Measurements from ENCODE around the gene PRG2. TPM values are rescaled to one million over a fixed set of nuclear protein-coding genes. Genes with fewer than 3 reads are reported as not detected.

Gene PRG2
- total RNA-seq, 2 experiments from 2014 or later: 1.1 TPM; not detected in 1

GRCh38 chr11:57397394-57397990 lies 7.0 kb upstream of the PRG2 start:
- no peaks in the 10 kb centered on the region for H3K9me2 ChIP-seq (ENCODE audit: insufficient read depth, low read length)
- intact Hi-C loops (cut with micrococcal nuclease; ENCODE audit: unreplicated experiment): no loop called here
- no peaks in the 10 kb centered on the region for H3K9me3 ChIP-seq (ENCODE audit: low read length)
- no peak for DNase-seq (ENCODE audit: low spot score)
- no peaks in the 10 kb centered on the region for H3K4me1 ChIP-seq (ENCODE audit: insufficient read depth, low read length, poor library complexity, severe bottlenecking)
- no peaks in the 10 kb centered on the region for H4K20me1 ChIP-seq (ENCODE audit: insufficient read depth, low read length)
- BruUV-seq (replicated peaks): no TSS peak
- no peak overlapping the region for H2AFZ ChIP-seq (ENCODE audit: low read length)
- H3K79me2 ChIP-seq (ENCODE audit: insufficient read depth, low read depth, low read length): no peaks in the 10 kb centered on the region
- CTCF ChIA-PET (ENCODE audit: unreplicated experiment): no interaction called here
- H3K4me3 ChIP-seq (ENCODE audit: low read depth, low read length, poor library complexity, severe bottlenecking): no peak overlapping the region
- TF ChIP-seq EZH2phosphoT487 (IDR thresholded peaks at IDR 0.05; ENCODE audit: borderline replicate concordance, low read depth, low read length) (no peak), CTCF (conservative IDR thresholded peaks at IDR 0.05; ENCODE audit: low read length) (no peak)
- H3K27ac ChIP-seq (ENCODE audit: low read depth, low read length, poor library complexity, severe bottlenecking): no peak overlapping the region
- no peak overlapping the region for H3K4me2 ChIP-seq (ENCODE audit: low read length)
- POLR2A ChIA-PET: no interaction called here
- no peaks in the 10 kb centered on the region for H3K36me3 ChIP-seq (ENCODE audit: insufficient read depth, low read length)

- Histone ChIP-seq H3K9me2 (ENCODE audit: insufficient read depth, low read length) (no peaks in the 10 kb centered on the region), H3K4me2 (ENCODE audit: low read length) (no peak overlapping the region), H3K27ac (ENCODE audit: low read depth, low read length, poor library complexity, severe bottlenecking) (no peak overlapping the region), H3K79me2 (ENCODE audit: insufficient read depth, low read depth, low read length) (no peaks in the 10 kb centered on the region), H3K9me3 (ENCODE audit: low read length) (no peaks in the 10 kb centered on the region), H3K36me3 (ENCODE audit: insufficient read depth, low read length) (no peaks in the 10 kb centered on the region), H3K4me3 (ENCODE audit: low read depth, low read length, poor library complexity, severe bottlenecking) (no peak overlapping the region), H2AFZ (ENCODE audit: low read length) (no peak overlapping the region), H4K20me1 (ENCODE audit: insufficient read depth, low read length) (no peaks in the 10 kb centered on the region), H3K4me1 (ENCODE audit: insufficient read depth, low read length, poor library complexity, severe bottlenecking) (no peaks in the 10 kb centered on the region)
- intact Hi-C loops (cut with micrococcal nuclease; ENCODE audit: unreplicated experiment): no loop called here
- TF ChIP-seq CTCF (conservative IDR thresholded peaks at IDR 0.05; ENCODE audit: low read length) (no peak), EZH2phosphoT487 (IDR thresholded peaks at IDR 0.05; ENCODE audit: borderline replicate concordance, low read depth, low read length) (no peak)
- BruUV-seq (replicated peaks): no TSS peak
- POLR2A ChIA-PET: no interaction called here
- CTCF ChIA-PET (ENCODE audit: unreplicated experiment): no interaction called here
- no peak for DNase-seq (ENCODE audit: low spot score)
These were observed 6.3 kb upstream of the PRG2 start for GRCh38 chr11:57396744-57397143.

- Histone ChIP-seq H3K9me3 (ENCODE audit: low read length) (no peaks in the 10 kb centered on the region), H3K36me3 (ENCODE audit: insufficient read depth, low read length) (no peaks in the 10 kb centered on the region), H2AFZ (ENCODE audit: low read length) (no peak overlapping the region), H3K27ac (ENCODE audit: low read depth, low read length, poor library complexity, severe bottlenecking) (no peak overlapping the region), H3K4me3 (ENCODE audit: low read depth, low read length, poor library complexity, severe bottlenecking) (no peak overlapping the region), H3K4me2 (ENCODE audit: low read length) (no peak overlapping the region), H4K20me1 (ENCODE audit: insufficient read depth, low read length) (no peaks in the 10 kb centered on the region), H3K79me2 (ENCODE audit: insufficient read depth, low read depth, low read length) (no peaks in the 10 kb centered on the region), H3K9me2 (ENCODE audit: insufficient read depth, low read length) (no peaks in the 10 kb centered on the region), H3K4me1 (ENCODE audit: insufficient read depth, low read length, poor library complexity, severe bottlenecking) (no peaks in the 10 kb centered on the region)
- DNase-seq (ENCODE audit: low spot score): no peak
- no TSS peak for BruUV-seq (replicated peaks)
- intact Hi-C loops (cut with micrococcal nuclease; ENCODE audit: unreplicated experiment): no loop called here
- ChIA-PET CTCF (ENCODE audit: unreplicated experiment) (no interaction called here), POLR2A (no interaction called here)
- TF ChIP-seq CTCF (conservative IDR thresholded peaks at IDR 0.05; ENCODE audit: low read length) (no peak), EZH2phosphoT487 (IDR thresholded peaks at IDR 0.05; ENCODE audit: borderline replicate concordance, low read depth, low read length) (no peak)
These were observed 5.6 kb upstream of the PRG2 start for GRCh38 chr11:57395905-57396623.
